ENCODE measurements around the gene CDK8. TPM values are rescaled to one million over a fixed set of nuclear protein-coding genes. Genes with fewer than 3 reads are reported as not detected.

Gene CDK8
- total RNA-seq, 1 donor from 2014 or later, result 25.3 TPM

GRCh38 chr13:26343816-26344215 lies 89.9 kb downstream of the CDK8 start:
- no peak for TF ChIP-seq CTCF (IDR thresholded peaks at IDR 0.05; ENCODE audit: unreplicated experiment)
- no peak overlapping the region for H3K4me3 Mint-ChIP-seq
- no peaks in the 10 kb centered on the region for H3K9me3 Mint-ChIP-seq
- H3K27ac Mint-ChIP-seq, result no peak overlapping the region
- H3K27me3 Mint-ChIP-seq (ENCODE audit: low read depth), result no peaks in the 10 kb centered on the region
- peaks cover 3% of the 10 kb centered on the region for H3K36me3 Mint-ChIP-seq
- peaks cover 10% of the 10 kb centered on the region for H3K4me1 Mint-ChIP-seq
- DNase-seq (ENCODE audit: low spot score in 2 of 2, unreplicated experiment in 2 of 2), result no peak

GRCh38 chr13:26344980-26345379 lies 91.1 kb downstream of the CDK8 start:
- H3K4me3 Mint-ChIP-seq, result no peak overlapping the region
- H3K4me1 Mint-ChIP-seq, result peaks cover 10% of the 10 kb centered on the region
- DNase-seq (ENCODE audit: low spot score in 2 of 2, unreplicated experiment in 2 of 2), result no peak
- H3K36me3 Mint-ChIP-seq, result peaks cover 6% of the 10 kb centered on the region
- TF ChIP-seq CTCF (IDR thresholded peaks at IDR 0.05; ENCODE audit: unreplicated experiment), result no peak
- H3K27ac Mint-ChIP-seq, result no peak overlapping the region
- H3K9me3 Mint-ChIP-seq, result no peaks in the 10 kb centered on the region
- no peaks in the 10 kb centered on the region for H3K27me3 Mint-ChIP-seq (ENCODE audit: low read depth)

- TF ChIP-seq CTCF (IDR thresholded peaks at IDR 0.05; ENCODE audit: unreplicated experiment), result no peak
- Mint-ChIP-seq H3K27me3 (ENCODE audit: low read depth) (no peaks in the 10 kb centered on the region), H3K4me1 (no peaks in the 10 kb centered on the region), H3K27ac (no peak overlapping the region), H3K4me3 (no peak overlapping the region), H3K36me3 (peaks cover 4% of the 10 kb centered on the region), H3K9me3 (no peaks in the 10 kb centered on the region)
- no peak for DNase-seq (ENCODE audit: low spot score in 2 of 2, unreplicated experiment in 2 of 2)
These were observed 95.0 kb downstream of the CDK8 start for GRCh38 chr13:26348966-26349365.

- Mint-ChIP-seq H3K36me3 (peaks cover 8% of the 10 kb centered on the region), H3K27me3 (ENCODE audit: low read depth) (no peaks in the 10 kb centered on the region), H3K4me3 (no peak overlapping the region), H3K4me1 (peaks cover 19% of the 10 kb centered on the region), H3K27ac (no peak overlapping the region), H3K9me3 (no peaks in the 10 kb centered on the region)
- no peak for TF ChIP-seq CTCF (IDR thresholded peaks at IDR 0.05; ENCODE audit: unreplicated experiment)
- no peak for DNase-seq (ENCODE audit: low spot score in 2 of 2, unreplicated experiment in 2 of 2)
These were observed 108.3 kb downstream of the CDK8 start for GRCh38 chr13:26362261-26362660.

GRCh38 chr13:26370553-26370952 lies 116.6 kb downstream of the CDK8 start:
- DNase-seq (ENCODE audit: low spot score in 2 of 2, unreplicated experiment in 2 of 2), result no peak
- Mint-ChIP-seq H3K27me3 (ENCODE audit: low read depth) (no peaks in the 10 kb centered on the region), H3K27ac (peak overlapping the region; percentile 13), H3K36me3 (peaks cover 5% of the 10 kb centered on the region), H3K9me3 (no peaks in the 10 kb centered on the region), H3K4me1 (peaks cover 15% of the 10 kb centered on the region), H3K4me3 (no peak overlapping the region)
- TF ChIP-seq CTCF (IDR thresholded peaks at IDR 0.05; ENCODE audit: unreplicated experiment), result no peak

GRCh38 chr13:26372747-26373146 lies 118.8 kb downstream of the CDK8 start:
- no peak for DNase-seq (ENCODE audit: low spot score in 2 of 2, unreplicated experiment in 2 of 2)
- TF ChIP-seq CTCF (IDR thresholded peaks at IDR 0.05; ENCODE audit: unreplicated experiment), result no peak
- Mint-ChIP-seq H3K27me3 (ENCODE audit: low read depth) (no peaks in the 10 kb centered on the region), H3K27ac (no peak overlapping the region), H3K4me3 (no peak overlapping the region), H3K9me3 (no peaks in the 10 kb centered on the region), H3K4me1 (peaks cover 7% of the 10 kb centered on the region), H3K36me3 (peaks cover 5% of the 10 kb centered on the region)
